ENCODE measurements around the gene SNX9.
A peak's percentile ranks its signal among the peaks of the same experiment; 100 is the strongest.
"Not testable (repeated sequence)": the region's sequence is repeated elsewhere in the genome, so short reads cannot be mapped to it uniquely, and the experiment has no call there.

The SNX9 gene

GRCh38 chr6:157935786-157936185, 112.7 kb downstream of the SNX9 start:
- DNase-seq = no peak

- no peak for DNase-seq
These were observed 114.3 kb downstream of the SNX9 start for GRCh38 chr6:157937318-157937717.

DNA sequence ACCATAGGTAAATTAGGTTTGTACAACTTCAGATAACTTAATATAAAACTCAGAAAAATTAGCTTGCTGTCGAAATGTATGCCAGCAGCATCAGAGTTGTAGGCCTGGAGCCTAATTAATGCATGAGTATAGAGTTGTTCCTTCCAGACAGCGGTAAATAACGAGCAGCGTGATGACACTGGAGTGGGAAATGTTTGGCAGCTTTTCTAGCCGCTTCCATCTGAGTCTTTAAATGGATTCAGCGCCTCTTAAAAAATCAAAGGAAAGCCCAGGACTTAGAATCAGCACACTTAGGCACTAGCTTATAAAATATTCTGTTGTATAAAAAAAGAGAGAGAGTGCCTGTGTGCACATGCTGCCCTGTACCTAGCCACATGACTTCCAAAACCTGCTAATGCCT, 114.9 kb downstream of the SNX9 start:
- DNase-seq = no peak

GRCh38 chr6:157940375-157941036, 117.5 kb downstream of the SNX9 start:
- DNase-seq = peak; percentile 19

- no peak for DNase-seq
These were observed 118.2 kb downstream of the SNX9 start for GRCh38 chr6:157941101-157941863.

GRCh38 chr6:157942351-157942750, 119.3 kb downstream of the SNX9 start:
- DNase-seq = no peak

DNA sequence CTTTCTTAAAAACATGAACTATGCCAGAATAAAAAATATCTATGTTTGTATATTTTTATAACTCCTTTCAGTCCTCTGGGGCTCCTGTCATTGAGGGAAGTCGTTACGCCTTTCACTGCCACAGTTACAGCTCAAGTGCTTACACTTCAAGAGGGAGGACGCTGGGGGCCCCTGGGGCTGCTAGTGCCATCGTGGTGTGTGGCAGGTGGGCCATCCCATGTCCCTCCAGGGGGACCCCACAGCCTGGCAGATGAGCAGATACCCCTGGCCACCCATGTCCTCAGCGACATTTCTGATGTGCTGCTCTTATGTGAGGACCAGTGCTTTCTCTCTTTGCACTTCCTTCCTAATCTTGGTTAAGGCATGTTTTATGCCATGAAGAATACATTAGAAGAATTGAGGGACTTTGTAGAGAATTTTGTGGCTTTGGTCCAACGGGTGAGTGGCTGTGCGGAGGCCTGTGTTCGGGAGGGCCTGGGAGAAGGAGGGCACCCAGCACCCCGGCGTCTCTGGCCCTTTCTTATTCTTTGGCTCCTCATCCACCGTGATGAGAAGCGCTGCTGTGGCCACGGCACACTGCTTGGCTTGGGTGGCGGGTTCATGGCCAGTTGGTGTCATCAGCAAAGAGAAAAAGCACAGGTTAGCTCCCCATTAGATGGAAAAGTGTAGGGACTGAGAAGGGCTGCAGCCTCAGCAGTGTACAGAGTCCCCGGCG, 120.4 kb downstream of the SNX9 start:
- DNase-seq = no peak

DNA sequence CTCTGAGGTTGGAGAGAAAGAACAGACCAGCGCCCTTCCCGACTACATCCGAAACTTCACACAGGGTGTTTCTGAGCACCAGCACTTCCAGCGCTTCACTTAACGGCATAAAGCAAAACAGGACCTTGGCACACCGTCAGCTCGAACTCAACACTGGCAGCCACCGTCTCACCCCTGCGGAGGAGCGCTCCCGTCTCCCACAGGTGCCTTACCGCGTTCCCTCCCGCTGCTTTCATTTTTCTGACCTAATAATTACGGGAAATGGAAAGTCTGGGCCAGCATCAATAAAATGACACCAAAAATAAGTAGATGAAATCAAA, 120.9 kb downstream of the SNX9 start:
- DNase-seq = no peak

DNA sequence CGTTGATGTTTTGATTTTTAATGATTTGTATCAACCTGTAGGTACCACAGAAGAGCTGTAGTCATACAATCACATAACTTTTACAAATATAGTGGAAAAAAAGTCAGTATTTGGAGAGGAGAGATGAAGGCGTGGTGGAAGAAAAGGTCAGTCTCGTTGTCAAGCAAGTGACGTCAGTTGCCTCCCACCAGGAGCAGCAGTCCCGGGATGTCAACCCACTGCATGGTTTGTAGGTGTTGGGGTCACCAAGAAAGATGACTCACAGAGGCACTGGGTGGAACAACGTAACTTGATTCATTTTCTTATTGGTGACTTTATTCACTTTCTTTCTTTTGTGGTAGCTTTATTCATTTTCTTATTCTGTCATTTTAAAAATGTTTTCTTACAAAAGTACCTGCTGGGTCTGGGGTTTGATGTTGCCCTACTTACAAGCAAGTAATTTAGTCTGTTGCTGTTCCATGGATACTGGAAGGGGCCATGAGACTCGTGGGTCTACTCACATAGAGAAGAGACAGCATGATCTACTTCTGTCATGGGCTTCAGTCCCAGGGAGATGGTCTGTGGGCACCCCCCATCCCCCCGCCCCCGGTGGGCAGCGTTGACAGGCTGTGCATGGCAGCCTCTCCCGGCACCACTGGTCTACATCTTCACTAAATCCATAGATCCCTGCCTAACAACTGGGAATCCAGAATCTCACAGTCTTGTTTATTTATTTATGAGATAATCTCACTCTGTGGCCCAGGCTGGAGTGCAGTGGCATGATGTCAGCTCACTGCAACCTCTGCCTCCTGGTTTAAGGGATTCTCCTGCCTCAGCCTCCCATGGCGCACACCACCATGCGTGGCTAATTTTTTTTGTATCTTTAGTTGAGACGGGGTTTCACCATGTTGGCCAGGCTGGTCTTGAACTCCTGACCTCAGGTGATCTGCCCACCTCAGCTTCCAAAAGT, 122.2 kb downstream of the SNX9 start:
- DNase-seq = peak; percentile 40

GRCh38 chr6:157946053-157946617, 123.1 kb downstream of the SNX9 start:
- DNase-seq = no peak

GRCh38 chr6:157946865-157947532, 124.0 kb downstream of the SNX9 start:
- no peak for DNase-seq

DNA sequence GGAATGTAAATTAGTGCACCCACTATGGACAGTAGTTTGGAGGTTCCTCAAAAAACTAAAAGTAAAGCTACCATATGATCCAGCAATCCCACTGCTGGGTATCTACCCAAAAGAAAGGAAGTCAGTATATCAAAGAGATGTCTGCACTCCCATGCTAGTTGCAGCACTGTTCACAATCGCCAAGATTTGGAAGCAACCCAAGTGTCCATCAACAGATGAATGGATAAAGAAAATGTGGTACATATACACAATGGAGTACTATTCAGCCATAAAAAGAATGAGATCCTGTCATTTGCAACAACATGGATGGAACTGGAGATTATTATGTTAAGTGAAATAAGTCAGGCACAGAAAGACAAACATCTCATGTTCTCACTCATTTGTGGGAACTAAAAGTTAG, 127.9 kb downstream of the SNX9 start:
- DNase-seq = not testable (repeated sequence)

GRCh38 chr6:157951828-157952227, 128.8 kb downstream of the SNX9 start:
- DNase-seq = no peak

DNA sequence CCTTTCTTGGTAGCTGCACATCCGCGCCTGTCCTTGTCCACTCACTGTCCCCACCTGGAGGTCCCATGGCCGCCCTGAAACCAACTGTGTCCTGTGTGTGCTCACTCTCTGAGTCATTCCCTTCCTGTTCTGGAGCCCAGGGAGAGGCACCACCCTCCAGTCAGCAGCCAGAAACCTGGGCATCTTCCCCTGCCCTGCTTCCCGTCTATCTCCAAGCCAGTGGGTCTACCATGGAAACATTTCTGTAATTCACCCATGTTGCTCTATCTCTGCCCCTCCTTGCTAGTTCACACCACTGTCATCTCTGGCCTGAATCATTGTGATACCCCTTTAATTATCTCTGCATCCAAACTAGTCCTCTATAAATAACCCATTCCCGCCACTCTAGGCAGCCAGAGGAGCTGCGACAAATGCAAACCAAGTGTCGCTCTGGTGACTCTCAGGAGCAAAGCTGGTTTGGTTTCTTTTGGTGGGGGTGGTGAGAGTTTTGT, 129.9 kb downstream of the SNX9 start:
- no peak for DNase-seq

DNA sequence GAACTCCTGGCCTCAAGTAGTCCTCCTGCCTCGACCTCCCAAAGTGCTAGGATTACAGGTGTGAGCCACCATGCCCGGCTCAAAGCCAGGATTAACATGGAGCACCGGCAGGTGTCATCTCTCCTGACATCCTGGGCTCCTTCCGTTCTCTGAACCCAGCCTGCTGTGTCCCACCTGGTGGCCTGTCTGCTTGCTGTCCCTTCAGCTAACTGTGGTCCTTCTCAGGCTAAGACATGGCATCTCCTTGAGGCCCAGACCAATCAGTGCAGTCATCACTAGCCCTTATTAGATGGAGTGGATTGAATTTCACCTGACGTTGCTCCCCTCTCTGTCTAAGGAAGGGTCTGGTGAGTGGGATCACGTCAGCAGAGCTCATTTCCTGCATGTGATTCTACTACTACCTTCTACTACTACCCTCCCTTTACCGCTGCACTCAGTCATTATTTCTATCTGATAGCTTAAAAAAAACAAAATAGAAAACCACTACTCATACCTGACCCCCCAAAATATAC, 130.6 kb downstream of the SNX9 start:
- no peak for DNase-seq

- DNase-seq = no peak
These were observed 131.4 kb downstream of the SNX9 start for GRCh38 chr6:157954150-157955117.

- no peak for DNase-seq
These were observed 132.6 kb downstream of the SNX9 start for GRCh38 chr6:157955675-157956074.

- DNase-seq = no peak
These were observed 133.2 kb downstream of the SNX9 start for GRCh38 chr6:157956171-157956730.

DNA sequence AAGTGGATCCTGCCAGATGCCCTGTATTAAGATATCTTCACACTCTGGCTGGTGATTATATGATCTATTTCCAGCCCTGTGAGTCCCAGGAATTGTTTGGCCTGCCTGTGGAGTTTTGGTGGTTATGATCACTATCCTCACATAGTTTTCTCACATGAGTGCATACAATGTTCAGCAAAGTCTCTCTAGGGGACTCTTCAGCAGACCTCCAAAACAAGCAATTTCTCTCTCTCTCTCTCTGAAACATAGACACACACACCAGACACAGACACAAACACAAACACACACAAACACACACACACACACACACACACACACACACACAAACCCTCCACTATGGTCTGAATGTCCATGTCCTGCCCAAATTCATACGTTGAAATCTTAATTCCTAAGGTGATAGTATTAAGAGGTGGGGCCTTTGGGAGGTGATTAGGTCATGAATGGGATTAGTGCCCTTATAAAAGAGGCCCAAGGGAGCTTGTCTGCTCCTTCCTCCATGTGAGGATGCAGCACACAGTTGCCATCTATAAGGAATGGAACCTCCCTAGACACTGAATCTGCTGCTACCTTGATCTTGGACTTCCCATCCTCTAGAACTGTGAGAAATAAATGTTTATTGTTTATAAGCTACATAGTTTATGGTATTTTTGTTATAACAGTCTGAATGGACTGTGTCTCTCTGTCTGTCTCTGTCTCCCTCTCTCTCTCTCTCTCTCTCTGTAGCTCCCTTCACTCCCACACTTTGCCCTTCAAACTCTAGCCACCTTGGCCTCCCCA, 136.6 kb downstream of the SNX9 start:
- DNase-seq = no peak
